HEK293 (cell line): ENCODE results near the gene WWOX.

ENCODE experiments used
- CTCF ChIA-PET: fragments of 350-600 bp; formaldehyde crosslinking; extraction: SDS; loops from one replicate; lab custom pipeline; 2021; ENCODE audit warnings: antibody characterized with exemption; lab: Yijun Ruan, JAX
- POLR2A ChIA-PET: fragments of 300-600 bp; formaldehyde crosslinking; extraction: SDS; loops from one replicate; lab custom pipeline; 2020; ENCODE audit warnings: antibody characterized with exemption, inconsistent platforms; lab: Yijun Ruan, JAX
- H3K27ac ChIP-seq: fragments of 200-500 bp; sonication (Bioruptor generic); 2 replicates; pipeline ENCODE4 v1.5.1; 2014; ENCODE audit warnings: low read depth, low read length, control low read depth, inconsistent platforms; ENCODE audit errors: extremely low read depth
- H3K36me3 ChIP-seq, 2 experiments: fragments of 200-500 bp in 1 of 2; sonication (Bioruptor generic) in 1 of 2; 1 replicate in 1 of 2; 2 replicates in 1 of 2; pipeline ENCODE4 v1.5.1; 2014 to 2017; ENCODE audit warnings: inconsistent platforms in 2 of 2, low read length in 2 of 2; ENCODE audit not compliant: control insufficient read depth in 2 of 2, insufficient read depth in 1 of 2
- H3K4me1 ChIP-seq: fragments of 200-500 bp; sonication (Bioruptor generic); 2 replicates; pipeline ENCODE4 v1.5.1; 2014; ENCODE audit warnings: mild to moderate bottlenecking, low read length, inconsistent platforms; ENCODE audit not compliant: control insufficient read depth, insufficient read depth
- H3K4me3 ChIP-seq: 2 replicates; pipeline ENCODE4 v1.5.1; 2011; ENCODE audit warnings: low read depth, mild to moderate bottlenecking, control low read depth, low read length, moderate library complexity
- H3K9me3 ChIP-seq: fragments of 200-500 bp; sonication (Bioruptor generic); 2 replicates; pipeline ENCODE4 v1.5.1; 2014; ENCODE audit warnings: low read depth, low read length, inconsistent platforms; ENCODE audit not compliant: control insufficient read depth, insufficient read depth
- GLIS2 ChIP-seq: fragments of 450-650 bp; formaldehyde crosslinking; IDR thresholded peaks from 2 replicates; pipeline ENCODE4 v1.5.1; 2016; ENCODE audit warnings: missing biosample characterization, missing genetic modification characterization
- KLF10 ChIP-seq: fragments of 450-650 bp; IDR thresholded peaks from 2 replicates; pipeline ENCODE4 v1.5.1; 2018; ENCODE audit warnings: missing biosample characterization, mild to moderate bottlenecking, missing genetic modification characterization
- KLF16 ChIP-seq: fragments of 450-650 bp; formaldehyde crosslinking; IDR thresholded peaks from 2 replicates; pipeline ENCODE4 v1.5.1; 2017; ENCODE audit warnings: missing biosample characterization, missing genetic modification characterization
- MZF1 ChIP-seq: fragments of 450-650 bp; formaldehyde crosslinking; IDR thresholded peaks from 2 replicates; pipeline ENCODE4 v1.5.1; 2017; ENCODE audit warnings: missing biosample characterization, missing genetic modification characterization, borderline replicate concordance
- WT1 ChIP-seq: fragments of 450-650 bp; formaldehyde crosslinking; IDR thresholded peaks from 2 replicates; pipeline ENCODE4 v1.5.1; 2016; ENCODE audit warnings: missing biosample characterization, missing genetic modification characterization
- ZBTB20 ChIP-seq: fragments of 450-650 bp; formaldehyde crosslinking; IDR thresholded peaks from 2 replicates; pipeline ENCODE4 v1.5.1; 2016; ENCODE audit warnings: missing biosample characterization, missing genetic modification characterization
- ZFHX2 ChIP-seq: fragments of 450-650 bp; formaldehyde crosslinking; conservative IDR thresholded peaks from 2 replicates; pipeline ENCODE4 v1.5.1; 2016; ENCODE audit warnings: missing biosample characterization, missing genetic modification characterization
- ZNF157 ChIP-seq: fragments of 450-650 bp; formaldehyde crosslinking; IDR thresholded peaks from 2 replicates; pipeline ENCODE4 v1.5.1; 2016; ENCODE audit warnings: missing biosample characterization, missing genetic modification characterization
- ZNF335 ChIP-seq: fragments of 450-650 bp; formaldehyde crosslinking; conservative IDR thresholded peaks from 2 replicates; pipeline ENCODE4 v1.5.1; 2016; ENCODE audit warnings: missing biosample characterization, missing genetic modification characterization
- ZNF350 ChIP-seq: fragments of 450-650 bp; formaldehyde crosslinking; IDR thresholded peaks from 2 replicates; pipeline ENCODE4 v1.5.0; 2017; ENCODE audit warnings: missing biosample characterization, mild to moderate bottlenecking, missing genetic modification characterization
- ZNF37A ChIP-seq: fragments of 450-650 bp; IDR thresholded peaks from 2 replicates; pipeline ENCODE4 v1.5.1; 2018; ENCODE audit warnings: missing biosample characterization, missing genetic modification characterization
- ZNF529 ChIP-seq: fragments of 450-650 bp; formaldehyde crosslinking; IDR thresholded peaks from 2 replicates; pipeline ENCODE4 v1.5.1; 2017; ENCODE audit warnings: missing genetic modification characterization, missing biosample characterization; ENCODE audit not compliant: insufficient replicate concordance
- ZNF548 ChIP-seq: fragments of 450-650 bp; formaldehyde crosslinking; IDR thresholded peaks from 2 replicates; pipeline ENCODE4 v1.5.1; 2016; ENCODE audit warnings: missing biosample characterization, missing genetic modification characterization
- ZNF626 ChIP-seq: fragments of 450-650 bp; sonication (Bioruptor Pico); formaldehyde crosslinking; IDR thresholded peaks from 2 replicates; pipeline ENCODE4 v1.5.1; 2018; ENCODE audit warnings: missing biosample characterization, missing genetic modification characterization, inconsistent platforms
- ZNF677 ChIP-seq: fragments of 450-650 bp; IDR thresholded peaks from 2 replicates; pipeline ENCODE4 v1.5.0; 2018; ENCODE audit warnings: missing biosample characterization, mild to moderate bottlenecking, missing genetic modification characterization, moderate library complexity
- ZNF701 ChIP-seq: fragments of 450-650 bp; formaldehyde crosslinking; IDR thresholded peaks from 2 replicates; pipeline ENCODE4 v1.5.1; 2016; ENCODE audit warnings: missing biosample characterization, missing genetic modification characterization
- ZNF843 ChIP-seq: fragments of 450-650 bp; formaldehyde crosslinking; IDR thresholded peaks from 2 replicates; pipeline ENCODE4 v1.5.1; 2016; ENCODE audit warnings: missing biosample characterization, missing genetic modification characterization
- TF ChIP-seq, protein P1 (sequence below): fragments of 450-650 bp; formaldehyde crosslinking; IDR thresholded peaks from 2 replicates; pipeline ENCODE4 v1.5.1; 2017; ENCODE audit warnings: missing biosample characterization, missing genetic modification characterization
- TF ChIP-seq, protein P2 (sequence below): fragments of 450-650 bp; formaldehyde crosslinking; IDR thresholded peaks from 2 replicates; pipeline ENCODE4 v1.5.1; 2017; ENCODE audit warnings: missing biosample characterization, missing genetic modification characterization
- TF ChIP-seq, protein P3 (sequence below): fragments of 450-650 bp; formaldehyde crosslinking; IDR thresholded peaks from 2 replicates; pipeline ENCODE4 v1.5.1; 2016; ENCODE audit warnings: missing biosample characterization, missing genetic modification characterization
- TF ChIP-seq, protein P4 (sequence below): fragments of 450-650 bp; formaldehyde crosslinking; IDR thresholded peaks from 2 replicates; pipeline ENCODE4 v1.5.1; 2016; ENCODE audit warnings: missing biosample characterization, missing genetic modification characterization
- TF ChIP-seq, protein P5 (sequence below): fragments of 450-650 bp; formaldehyde crosslinking; IDR thresholded peaks from 2 replicates; pipeline ENCODE4 v1.5.1; 2017; ENCODE audit warnings: missing biosample characterization, missing genetic modification characterization
- TF ChIP-seq, protein P6 (sequence below): fragments of 450-650 bp; formaldehyde crosslinking; IDR thresholded peaks from 2 replicates; pipeline ENCODE4 v1.5.1; 2016; ENCODE audit warnings: missing biosample characterization, missing genetic modification characterization
- TF ChIP-seq, protein P7 (sequence below): fragments of 450-650 bp; IDR thresholded peaks from 2 replicates; pipeline ENCODE4 v1.5.1; 2018; ENCODE audit warnings: missing biosample characterization, missing genetic modification characterization
- TF ChIP-seq, protein P8 (sequence below): fragments of 450-650 bp; formaldehyde crosslinking; optimal IDR thresholded peaks from 2 replicates; pipeline ENCODE3; 2016; ENCODE audit warnings: missing biosample characterization, mild to moderate bottlenecking, missing genetic modification characterization

Gene WWOX

DNA sequence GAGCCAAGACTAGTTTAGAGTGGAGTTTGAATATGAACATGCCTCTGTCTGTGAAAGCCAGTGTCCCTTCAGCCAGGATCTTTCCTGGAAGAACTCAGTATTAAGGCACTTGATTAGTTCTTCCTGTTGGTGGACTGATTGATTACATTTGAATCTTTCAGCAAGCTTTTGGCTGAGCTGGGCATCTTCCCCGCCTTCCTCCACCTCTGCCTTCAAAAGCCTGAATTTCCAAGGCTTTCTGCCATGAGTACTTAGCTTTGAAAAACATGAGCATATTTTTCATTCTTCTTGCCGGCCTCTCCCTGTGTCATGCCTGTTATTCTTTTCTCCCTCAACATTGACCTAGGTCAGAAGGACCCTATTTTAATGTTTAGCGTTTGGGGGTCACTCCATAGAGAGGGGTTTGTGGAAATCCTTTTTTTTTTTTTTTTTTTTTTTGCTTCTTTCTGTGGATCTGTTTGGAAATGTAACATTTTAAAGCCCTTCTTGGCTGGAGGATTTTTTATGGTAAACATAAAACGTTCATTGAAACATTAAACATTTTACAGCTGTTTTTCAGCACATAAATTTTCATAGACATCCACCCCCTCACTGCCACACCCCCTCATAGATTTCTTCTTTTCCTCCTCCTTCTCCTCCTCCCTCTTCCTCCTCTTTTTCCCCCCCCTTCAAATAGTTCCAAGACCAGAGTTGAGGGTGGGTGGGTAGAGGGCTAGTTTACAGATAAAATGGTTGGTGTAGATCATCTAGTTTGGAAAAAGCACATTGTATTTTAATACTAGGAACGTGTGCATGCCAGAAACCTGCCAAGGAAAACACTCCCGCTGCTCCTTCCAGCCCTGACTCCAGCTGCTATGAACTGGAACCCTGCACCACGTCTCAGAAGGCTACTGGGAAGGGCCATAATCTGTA, 645.9 kb downstream of the WWOX start:
- ChIA-PET POLR2A (no interaction called here), CTCF (interaction anchor here (0.7 kb wide), 1 partner anchor 1778 kb away, joined by 3 read pairs; no protein-coding TSS in a partner anchor)
- H3K4me1 ChIP-seq: peaks cover 17% of the 10 kb centered on the region
- peak; percentile 85 for TF ChIP-seq ZFHX2
- TF ChIP-seq, protein P1, sequence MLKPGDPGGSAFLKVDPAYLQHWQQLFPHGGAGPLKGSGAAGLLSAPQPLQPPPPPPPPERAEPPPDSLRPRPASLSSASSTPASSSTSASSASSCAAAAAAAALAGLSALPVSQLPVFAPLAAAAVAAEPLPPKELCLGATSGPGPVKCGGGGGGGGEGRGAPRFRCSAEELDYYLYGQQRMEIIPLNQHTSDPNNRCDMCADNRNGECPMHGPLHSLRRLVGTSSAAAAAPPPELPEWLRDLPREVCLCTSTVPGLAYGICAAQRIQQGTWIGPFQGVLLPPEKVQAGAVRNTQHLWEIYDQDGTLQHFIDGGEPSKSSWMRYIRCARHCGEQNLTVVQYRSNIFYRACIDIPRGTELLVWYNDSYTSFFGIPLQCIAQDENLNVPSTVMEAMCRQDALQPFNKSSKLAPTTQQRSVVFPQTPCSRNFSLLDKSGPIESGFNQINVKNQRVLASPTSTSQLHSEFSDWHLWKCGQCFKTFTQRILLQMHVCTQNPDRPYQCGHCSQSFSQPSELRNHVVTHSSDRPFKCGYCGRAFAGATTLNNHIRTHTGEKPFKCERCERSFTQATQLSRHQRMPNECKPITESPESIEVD: no peak
- peak; percentile 38; the same call in 1 of the 2 replicates for TF ChIP-seq KLF16 (tag by site-specific recombination)
- no peak for TF ChIP-seq ZNF548 (tag by site-specific recombination)
- TF ChIP-seq, protein P2, sequence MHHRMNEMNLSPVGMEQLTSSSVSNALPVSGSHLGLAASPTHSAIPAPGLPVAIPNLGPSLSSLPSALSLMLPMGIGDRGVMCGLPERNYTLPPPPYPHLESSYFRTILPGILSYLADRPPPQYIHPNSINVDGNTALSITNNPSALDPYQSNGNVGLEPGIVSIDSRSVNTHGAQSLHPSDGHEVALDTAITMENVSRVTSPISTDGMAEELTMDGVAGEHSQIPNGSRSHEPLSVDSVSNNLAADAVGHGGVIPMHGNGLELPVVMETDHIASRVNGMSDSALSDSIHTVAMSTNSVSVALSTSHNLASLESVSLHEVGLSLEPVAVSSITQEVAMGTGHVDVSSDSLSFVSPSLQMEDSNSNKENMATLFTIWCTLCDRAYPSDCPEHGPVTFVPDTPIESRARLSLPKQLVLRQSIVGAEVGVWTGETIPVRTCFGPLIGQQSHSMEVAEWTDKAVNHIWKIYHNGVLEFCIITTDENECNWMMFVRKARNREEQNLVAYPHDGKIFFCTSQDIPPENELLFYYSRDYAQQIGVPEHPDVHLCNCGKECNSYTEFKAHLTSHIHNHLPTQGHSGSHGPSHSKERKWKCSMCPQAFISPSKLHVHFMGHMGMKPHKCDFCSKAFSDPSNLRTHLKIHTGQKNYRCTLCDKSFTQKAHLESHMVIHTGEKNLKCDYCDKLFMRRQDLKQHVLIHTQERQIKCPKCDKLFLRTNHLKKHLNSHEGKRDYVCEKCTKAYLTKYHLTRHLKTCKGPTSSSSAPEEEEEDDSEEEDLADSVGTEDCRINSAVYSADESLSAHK (tag by site-specific recombination): peak; percentile 50; the same call in 1 of the 2 replicates
- TF ChIP-seq, protein P3, sequence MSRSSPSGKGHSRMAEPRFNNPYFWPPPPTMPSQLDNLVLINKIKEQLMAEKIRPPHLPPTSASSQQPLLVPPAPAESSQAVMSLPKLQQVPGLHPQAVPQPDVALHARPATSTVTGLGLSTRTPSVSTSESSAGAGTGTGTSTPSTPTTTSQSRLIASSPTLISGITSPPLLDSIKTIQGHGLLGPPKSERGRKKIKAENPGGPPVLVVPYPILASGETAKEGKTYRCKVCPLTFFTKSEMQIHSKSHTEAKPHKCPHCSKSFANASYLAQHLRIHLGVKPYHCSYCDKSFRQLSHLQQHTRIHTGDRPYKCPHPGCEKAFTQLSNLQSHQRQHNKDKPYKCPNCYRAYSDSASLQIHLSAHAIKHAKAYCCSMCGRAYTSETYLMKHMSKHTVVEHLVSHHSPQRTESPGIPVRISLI (tag by site-specific recombination): no peak
- TF ChIP-seq ZNF626 (tag by site-specific recombination): no peak
- no peak for TF ChIP-seq ZBTB20 (tag by site-specific recombination)
- TF ChIP-seq, protein P4, sequence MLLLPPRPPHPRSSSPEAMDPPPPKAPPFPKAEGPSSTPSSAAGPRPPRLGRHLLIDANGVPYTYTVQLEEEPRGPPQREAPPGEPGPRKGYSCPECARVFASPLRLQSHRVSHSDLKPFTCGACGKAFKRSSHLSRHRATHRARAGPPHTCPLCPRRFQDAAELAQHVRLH: no peak
- TF ChIP-seq, protein P5, sequence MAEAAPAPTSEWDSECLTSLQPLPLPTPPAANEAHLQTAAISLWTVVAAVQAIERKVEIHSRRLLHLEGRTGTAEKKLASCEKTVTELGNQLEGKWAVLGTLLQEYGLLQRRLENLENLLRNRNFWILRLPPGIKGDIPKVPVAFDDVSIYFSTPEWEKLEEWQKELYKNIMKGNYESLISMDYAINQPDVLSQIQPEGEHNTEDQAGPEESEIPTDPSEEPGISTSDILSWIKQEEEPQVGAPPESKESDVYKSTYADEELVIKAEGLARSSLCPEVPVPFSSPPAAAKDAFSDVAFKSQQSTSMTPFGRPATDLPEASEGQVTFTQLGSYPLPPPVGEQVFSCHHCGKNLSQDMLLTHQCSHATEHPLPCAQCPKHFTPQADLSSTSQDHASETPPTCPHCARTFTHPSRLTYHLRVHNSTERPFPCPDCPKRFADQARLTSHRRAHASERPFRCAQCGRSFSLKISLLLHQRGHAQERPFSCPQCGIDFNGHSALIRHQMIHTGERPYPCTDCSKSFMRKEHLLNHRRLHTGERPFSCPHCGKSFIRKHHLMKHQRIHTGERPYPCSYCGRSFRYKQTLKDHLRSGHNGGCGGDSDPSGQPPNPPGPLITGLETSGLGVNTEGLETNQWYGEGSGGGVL (tag by site-specific recombination): peak; percentile 77
- TF ChIP-seq ZNF157: no peak
- no peak for TF ChIP-seq ZNF677 (tag by site-specific recombination)
- no peak for TF ChIP-seq ZNF37A (tag by site-specific recombination)
- TF ChIP-seq, protein P6, sequence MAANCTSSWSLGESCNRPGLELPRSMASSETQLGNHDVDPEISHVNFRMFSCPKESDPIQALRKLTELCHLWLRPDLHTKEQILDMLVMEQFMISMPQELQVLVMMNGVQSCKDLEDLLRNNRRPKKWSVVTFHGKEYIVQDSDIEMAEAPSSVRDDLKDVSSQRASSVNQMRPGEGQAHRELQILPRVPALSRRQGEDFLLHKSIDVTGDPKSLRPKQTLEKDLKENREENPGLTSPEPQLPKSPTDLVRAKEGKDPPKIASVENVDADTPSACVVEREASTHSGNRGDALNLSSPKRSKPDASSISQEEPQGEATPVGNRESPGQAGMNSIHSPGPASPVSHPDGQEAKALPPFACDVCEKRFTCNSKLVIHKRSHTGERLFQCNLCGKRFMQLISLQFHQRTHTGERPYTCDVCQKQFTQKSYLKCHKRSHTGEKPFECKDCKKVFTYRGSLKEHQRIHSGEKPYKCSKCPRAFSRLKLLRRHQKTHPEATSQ: no peak
- TF ChIP-seq, protein P7, sequence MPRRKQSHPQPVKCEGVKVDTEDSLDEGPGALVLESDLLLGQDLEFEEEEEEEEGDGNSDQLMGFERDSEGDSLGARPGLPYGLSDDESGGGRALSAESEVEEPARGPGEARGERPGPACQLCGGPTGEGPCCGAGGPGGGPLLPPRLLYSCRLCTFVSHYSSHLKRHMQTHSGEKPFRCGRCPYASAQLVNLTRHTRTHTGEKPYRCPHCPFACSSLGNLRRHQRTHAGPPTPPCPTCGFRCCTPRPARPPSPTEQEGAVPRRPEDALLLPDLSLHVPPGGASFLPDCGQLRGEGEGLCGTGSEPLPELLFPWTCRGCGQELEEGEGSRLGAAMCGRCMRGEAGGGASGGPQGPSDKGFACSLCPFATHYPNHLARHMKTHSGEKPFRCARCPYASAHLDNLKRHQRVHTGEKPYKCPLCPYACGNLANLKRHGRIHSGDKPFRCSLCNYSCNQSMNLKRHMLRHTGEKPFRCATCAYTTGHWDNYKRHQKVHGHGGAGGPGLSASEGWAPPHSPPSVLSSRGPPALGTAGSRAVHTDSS: no peak
- TF ChIP-seq, protein P8, sequence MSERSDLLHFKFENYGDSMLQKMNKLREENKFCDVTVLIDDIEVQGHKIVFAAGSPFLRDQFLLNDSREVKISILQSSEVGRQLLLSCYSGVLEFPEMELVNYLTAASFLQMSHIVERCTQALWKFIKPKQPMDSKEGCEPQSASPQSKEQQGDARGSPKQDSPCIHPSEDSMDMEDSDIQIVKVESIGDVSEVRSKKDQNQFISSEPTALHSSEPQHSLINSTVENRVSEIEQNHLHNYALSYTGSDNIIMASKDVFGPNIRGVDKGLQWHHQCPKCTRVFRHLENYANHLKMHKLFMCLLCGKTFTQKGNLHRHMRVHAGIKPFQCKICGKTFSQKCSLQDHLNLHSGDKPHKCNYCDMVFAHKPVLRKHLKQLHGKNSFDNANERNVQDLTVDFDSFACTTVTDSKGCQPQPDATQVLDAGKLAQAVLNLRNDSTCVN (tag by site-specific recombination): no peak
- TF ChIP-seq ZNF701 (tag by site-specific recombination): no peak
- peak; percentile 49 for TF ChIP-seq WT1
- 0 out of 2 replicates have a peak, but pooled peaks have one; percentile 43 for TF ChIP-seq KLF10 (tag by site-specific recombination)
- peak; percentile 64 for TF ChIP-seq ZNF843 (tag by site-specific recombination)
- TF ChIP-seq ZNF529 (tag by site-specific recombination): no peak
- TF ChIP-seq GLIS2 (tag by site-specific recombination): no peak
- no peak for TF ChIP-seq ZNF350 (tag by site-specific recombination)
- no peak for TF ChIP-seq MZF1
- peak; percentile 35; the same call in 1 of the 2 replicates for TF ChIP-seq ZNF335 (tag by site-specific recombination)

More for the DNA sequence above, 645.9 kb downstream of the WWOX start:
- Histone ChIP-seq H3K9me3 (no peaks in the 10 kb centered on the region), H3K27ac (no peak overlapping the region), H3K36me3 (no peaks in the 10 kb centered on the region), H3K4me3 (no peak overlapping the region)
